SU-DHL-6 (cell line): ENCODE data around the gene SLC25A13.

Experiments
- EZH2phosphoT487 ChIP-seq: fragments of 200-600 bp; sonication (generic), shearing (Covaris generic); conservative IDR thresholded peaks from 2 replicates; pipeline ENCODE4 v1.6.1; 2018; ENCODE audit warnings: mild to moderate bottlenecking, antibody characterized with exemption, low read length, moderate library complexity, mixed read lengths
- TF ChIP-seq, protein P1 (sequence below): fragments of 200-600 bp; sonication (generic); IDR thresholded peaks from one replicate; pipeline ENCODE4 v1.5.1; 2017; ENCODE audit warnings: antibody characterized with exemption, mild to moderate bottlenecking, low read length, moderate library complexity; ENCODE audit not compliant: insufficient read depth, poor library complexity, severe bottlenecking

DNA sequence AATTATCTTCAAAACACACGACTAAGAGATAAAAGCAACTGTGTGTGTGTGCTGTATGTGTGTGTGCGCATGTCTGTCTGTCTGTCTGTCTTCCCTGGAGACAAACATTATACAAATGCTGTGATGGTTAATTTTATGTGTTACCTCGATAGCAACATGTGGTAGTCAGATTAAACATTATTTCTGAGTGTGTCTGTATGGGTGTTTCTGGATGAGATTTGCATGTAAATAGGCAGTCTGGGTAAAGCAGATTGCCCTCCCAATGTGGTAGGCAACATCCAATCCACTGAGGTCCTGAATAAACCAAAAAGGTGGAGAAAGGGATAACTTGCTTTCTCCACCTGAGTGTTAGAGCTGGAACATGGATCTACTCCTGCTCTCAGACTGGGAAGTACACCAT, 67.9 kb downstream of the SLC25A13 start:
- TF ChIP-seq, protein P1, sequence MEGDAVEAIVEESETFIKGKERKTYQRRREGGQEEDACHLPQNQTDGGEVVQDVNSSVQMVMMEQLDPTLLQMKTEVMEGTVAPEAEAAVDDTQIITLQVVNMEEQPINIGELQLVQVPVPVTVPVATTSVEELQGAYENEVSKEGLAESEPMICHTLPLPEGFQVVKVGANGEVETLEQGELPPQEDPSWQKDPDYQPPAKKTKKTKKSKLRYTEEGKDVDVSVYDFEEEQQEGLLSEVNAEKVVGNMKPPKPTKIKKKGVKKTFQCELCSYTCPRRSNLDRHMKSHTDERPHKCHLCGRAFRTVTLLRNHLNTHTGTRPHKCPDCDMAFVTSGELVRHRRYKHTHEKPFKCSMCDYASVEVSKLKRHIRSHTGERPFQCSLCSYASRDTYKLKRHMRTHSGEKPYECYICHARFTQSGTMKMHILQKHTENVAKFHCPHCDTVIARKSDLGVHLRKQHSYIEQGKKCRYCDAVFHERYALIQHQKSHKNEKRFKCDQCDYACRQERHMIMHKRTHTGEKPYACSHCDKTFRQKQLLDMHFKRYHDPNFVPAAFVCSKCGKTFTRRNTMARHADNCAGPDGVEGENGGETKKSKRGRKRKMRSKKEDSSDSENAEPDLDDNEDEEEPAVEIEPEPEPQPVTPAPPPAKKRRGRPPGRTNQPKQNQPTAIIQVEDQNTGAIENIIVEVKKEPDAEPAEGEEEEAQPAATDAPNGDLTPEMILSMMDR, result no peak
- no peak for TF ChIP-seq EZH2phosphoT487
